ENCODE measurements around the gene ICA1L. TPM values are rescaled to one million over a fixed set of nuclear protein-coding genes. Genes with fewer than 3 reads are reported as not detected.

The ICA1L gene
- total and polyA plus RNA-seq, 2 of the 8 experiments (the other 6 are each of a cell fraction or from before 2014, with no cell fraction given) = 1.1 to 3.4 TPM

- TF ChIP-seq BRCA1 (IDR thresholded peaks at IDR 0.05; ENCODE audit: low read depth, low read length) (no peak), GABPA (IDR thresholded peaks at IDR 0.05; ENCODE audit: borderline replicate concordance, insufficient read depth, low read length) (no peak), RBBP5 (IDR thresholded peaks at IDR 0.05; ENCODE audit: borderline replicate concordance, low read depth, low read length) (no peak), USF2 (IDR thresholded peaks at IDR 0.05; ENCODE audit: low read length) (no peak), TBP (IDR thresholded peaks at IDR 0.05; ENCODE audit: low read depth, low read length) (no peak), ZNF274 (IDR thresholded peaks at IDR 0.05; ENCODE audit: borderline replicate concordance, extremely low read depth, low read length) (no peak), SIN3A (conservative IDR thresholded peaks at IDR 0.05 in 1 of 2, IDR thresholded peaks at IDR 0.05 in 1 of 2; ENCODE audit: low read depth in 1 of 2, low read length in 2 of 2) (no peak)
- Histone ChIP-seq H2BK15ac (ENCODE audit: low read length) (no peak overlapping the region), H4K5ac (ENCODE audit: insufficient read length, low read depth, low read length) (no peak overlapping the region), H2BK12ac (ENCODE audit: low read depth, low read length) (no peak overlapping the region), H2AFZ (ENCODE audit: low read length) (no peak overlapping the region), H3K14ac (ENCODE audit: insufficient read length) (no peak overlapping the region), H3K4me3 (ENCODE audit: extremely low read depth in 1 of 4, insufficient read depth in 2 of 4, low read depth in 3 of 4, low read length in 4 of 4) (no peak overlapping the region), H2BK20ac (ENCODE audit: low read length) (no peak overlapping the region), H2BK120ac (replicated peaks; ENCODE audit: low read depth, low read length) (no peak overlapping the region), H2AK5ac (ENCODE audit: low read depth, low read length) (no peak overlapping the region), H3K27me3 (replicated peaks in 1 of 4; ENCODE audit: control insufficient read depth in 3 of 4, extremely low read depth in 1 of 4, insufficient read depth in 3 of 4, low read length in 3 of 4) (no peaks in the 10 kb centered on the region), H3K4me1 (replicated peaks in 1 of 4; ENCODE audit: control insufficient read depth in 3 of 4, insufficient read depth in 4 of 4, low read length in 3 of 4) (no peaks in the 10 kb centered on the region), H3K23me2 (ENCODE audit: low read depth, low read length) (no peaks in the 10 kb centered on the region), H3K79me2 (ENCODE audit: control insufficient read depth in 1 of 2, insufficient read depth in 2 of 2, low read length in 2 of 2) (no peaks in the 10 kb centered on the region), H4K91ac (replicated peaks; ENCODE audit: insufficient read length, low read length) (no peak overlapping the region), H4K20me1 (replicated peaks in 1 of 2; ENCODE audit: control insufficient read depth in 1 of 2, insufficient read depth in 2 of 2, low read length in 2 of 2) (peaks cover 0 to 2% of the 10 kb centered on the region in 2 experiments), H3K23ac (ENCODE audit: insufficient read length) (no peak overlapping the region), H3K4ac (replicated peaks; ENCODE audit: insufficient read length, low read depth, low read length) (no peak overlapping the region), H3K36me3 (ENCODE audit: control insufficient read depth in 2 of 4, insufficient read depth in 4 of 4, low read length in 3 of 4) (no peaks in the 10 kb centered on the region), H3K9ac (replicated peaks in 1 of 4; ENCODE audit: extremely low read depth in 1 of 4, low read depth in 3 of 4, low read length in 3 of 4) (no peak overlapping the region), H3K4me2 (ENCODE audit: insufficient read depth in 1 of 2, low read depth in 2 of 2, low read length in 2 of 2) (no peak overlapping the region), H2BK5ac (ENCODE audit: low read depth, low read length) (no peak overlapping the region), H4K8ac (ENCODE audit: extremely low read depth, insufficient read depth, low read length) (no peak overlapping the region), H3K56ac (replicated peaks; ENCODE audit: insufficient read length, low read depth, low read length) (no peak overlapping the region), H3K9me3 (ENCODE audit: insufficient read depth in 2 of 2, low read depth in 1 of 2, low read length in 1 of 2) (no peaks in the 10 kb centered on the region), H3K27ac (ENCODE audit: low read depth, low read length) (no peak overlapping the region), H3K79me1 (ENCODE audit: low read depth, low read length) (no peaks in the 10 kb centered on the region), H3K18ac (ENCODE audit: extremely low read depth, low read length) (no peak overlapping the region)
- WGBS, 2 experiments (ENCODE audit: extremely low coverage in 1 of 2, insufficient coverage in 1 of 2, insufficient read length in 1 of 2, insufficient replicate concordance in 2 of 2, low coverage in 1 of 2, low lambda C conversion rate in 2 of 2, missing lambda C conversion rate in 1 of 2) = 78% methylated on average over 2 of the region's 2 CpGs; no CpG with 5 or more reads in 1 of the 2 experiments
- no peak for FAIRE-seq
- ChIA-PET POLR2A (ENCODE audit: partially characterized antibody) (no interaction called here), CTCF (ENCODE audit: partially characterized antibody) (interaction anchor here (0.5 kb wide), 1 partner anchor 1096 kb away, joined by 3 read pairs; no protein-coding TSS in a partner anchor)
- no peak for DNase-seq (ENCODE audit: low read depth in 1 of 2, low spot score in 2 of 2)
Measured at GRCh38 chr2:202822411-202822810, 49.2 kb downstream of the ICA1L start.
